Loucy (cell line): ENCODE measurements around the gene FSIP1.

Source experiments
- H2AFZ ChIP-seq: fragments of 200-600 bp; sonication (generic); 2 replicates; pipeline ENCODE4 v1.6.0; 2016; ENCODE audit warnings: antibody characterized with exemption, mild to moderate bottlenecking, low read length, moderate library complexity
- H3F3A ChIP-seq: fragments of 200-600 bp; 2 replicates; pipeline ENCODE4 v1.6.0; 2016; ENCODE audit warnings: antibody characterized with exemption, low read depth, mild to moderate bottlenecking
- H3K27me3 ChIP-seq: fragments of 200-600 bp; sonication (generic); 2 replicates; pipeline ENCODE4 v1.6.1; 2014; ENCODE audit warnings: low read length, mild to moderate bottlenecking; ENCODE audit not compliant: insufficient read depth, poor library complexity, severe bottlenecking
- H3K36me3 ChIP-seq: fragments of 200-600 bp; sonication (generic); 2 replicates; pipeline ENCODE4 v1.6.1; 2016; ENCODE audit warnings: low read length; ENCODE audit not compliant: insufficient read depth
- H3K4me1 ChIP-seq: fragments of 200-600 bp; sonication (generic); 2 replicates; pipeline ENCODE4 v1.5.1; 2014; ENCODE audit warnings: low read length, mild to moderate bottlenecking; ENCODE audit not compliant: insufficient read depth, poor library complexity, severe bottlenecking
- H3K4me2 ChIP-seq: fragments of 200-600 bp; sonication (generic); 2 replicates; pipeline ENCODE4 v1.6.0; 2014; ENCODE audit warnings: antibody characterized with exemption, low read length, low read depth, mild to moderate bottlenecking; ENCODE audit not compliant: poor library complexity, severe bottlenecking
- H3K4me3 ChIP-seq: fragments of 200-600 bp; sonication (generic); 2 replicates; pipeline ENCODE4 v1.5.1; 2014; ENCODE audit warnings: low read length, mild to moderate bottlenecking, mixed read lengths; ENCODE audit not compliant: poor library complexity, severe bottlenecking
- H3K79me2 ChIP-seq: fragments of 200-600 bp; sonication (generic); 2 replicates; pipeline ENCODE4 v1.6.1; 2014; ENCODE audit warnings: low read length; ENCODE audit not compliant: insufficient read depth
- H3K9ac ChIP-seq: fragments of 200-600 bp; sonication (generic); 2 replicates; pipeline ENCODE4 v1.6.0; 2014; ENCODE audit warnings: mild to moderate bottlenecking, low read depth, low read length, moderate library complexity; ENCODE audit not compliant: poor library complexity, severe bottlenecking
- H3K9me2 ChIP-seq: fragments of 200-600 bp; sonication (generic); replicated peaks from 2 replicates; pipeline ENCODE4 v1.6.1; 2016; ENCODE audit warnings: low read depth, low read length, mixed read lengths
- H3K9me3 ChIP-seq: fragments of 200-600 bp; sonication (generic); 2 replicates; pipeline ENCODE4 v1.6.1; 2014; ENCODE audit warnings: mild to moderate bottlenecking, antibody characterized with exemption, low read length, low read depth; ENCODE audit not compliant: insufficient read depth
- H4K20me1 ChIP-seq: fragments of 200-600 bp; sonication (generic); 2 replicates; pipeline ENCODE4 v1.6.0; 2014; ENCODE audit warnings: antibody characterized with exemption, low read length, mild to moderate bottlenecking; ENCODE audit not compliant: insufficient read depth, poor library complexity, severe bottlenecking
- EZH2phosphoT487 ChIP-seq: fragments of 200-600 bp; IDR thresholded peaks from 2 replicates; pipeline ENCODE4 v1.6.1; 2018; ENCODE audit warnings: antibody characterized with exemption, mild to moderate bottlenecking, moderate library complexity, borderline replicate concordance
- TF ChIP-seq, protein P1 (sequence below): fragments of 200-600 bp; sonication (generic); conservative IDR thresholded peaks from 2 replicates; pipeline ENCODE4 v1.5.1; 2014; ENCODE audit warnings: mild to moderate bottlenecking, antibody characterized with exemption, low read length

Gene FSIP1

DNA sequence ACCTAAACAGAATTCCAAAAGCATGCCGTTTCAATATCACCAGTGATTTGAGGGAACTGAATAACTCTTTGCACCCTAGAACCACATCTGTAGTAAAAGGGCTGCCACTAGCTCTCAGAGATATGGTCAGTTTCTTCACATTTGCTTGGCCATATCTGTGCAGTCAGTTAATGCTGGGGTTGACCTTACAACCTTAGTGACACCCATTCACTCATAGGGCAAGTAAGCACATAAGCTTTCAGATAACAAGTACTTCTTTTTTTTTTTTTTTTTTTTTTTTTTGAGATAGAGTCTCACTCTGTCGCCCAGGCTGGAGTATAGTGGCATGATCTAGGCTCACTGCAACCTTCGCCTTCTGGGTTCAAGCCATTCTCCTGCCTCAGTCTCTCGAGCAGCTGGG is 20.4 kb upstream of the FSIP1 start:
- no peaks in the 10 kb centered on the region for H3K4me1 ChIP-seq
- H3K4me2 ChIP-seq = no peak overlapping the region
- H3K9me2 ChIP-seq = no peaks in the 10 kb centered on the region
- H3K36me3 ChIP-seq = no peaks in the 10 kb centered on the region
- H2AFZ ChIP-seq = no peak overlapping the region
- H3K4me3 ChIP-seq = no peak overlapping the region
- no peaks in the 10 kb centered on the region for H3F3A ChIP-seq
- no peak for TF ChIP-seq EZH2phosphoT487
- TF ChIP-seq, protein P1, sequence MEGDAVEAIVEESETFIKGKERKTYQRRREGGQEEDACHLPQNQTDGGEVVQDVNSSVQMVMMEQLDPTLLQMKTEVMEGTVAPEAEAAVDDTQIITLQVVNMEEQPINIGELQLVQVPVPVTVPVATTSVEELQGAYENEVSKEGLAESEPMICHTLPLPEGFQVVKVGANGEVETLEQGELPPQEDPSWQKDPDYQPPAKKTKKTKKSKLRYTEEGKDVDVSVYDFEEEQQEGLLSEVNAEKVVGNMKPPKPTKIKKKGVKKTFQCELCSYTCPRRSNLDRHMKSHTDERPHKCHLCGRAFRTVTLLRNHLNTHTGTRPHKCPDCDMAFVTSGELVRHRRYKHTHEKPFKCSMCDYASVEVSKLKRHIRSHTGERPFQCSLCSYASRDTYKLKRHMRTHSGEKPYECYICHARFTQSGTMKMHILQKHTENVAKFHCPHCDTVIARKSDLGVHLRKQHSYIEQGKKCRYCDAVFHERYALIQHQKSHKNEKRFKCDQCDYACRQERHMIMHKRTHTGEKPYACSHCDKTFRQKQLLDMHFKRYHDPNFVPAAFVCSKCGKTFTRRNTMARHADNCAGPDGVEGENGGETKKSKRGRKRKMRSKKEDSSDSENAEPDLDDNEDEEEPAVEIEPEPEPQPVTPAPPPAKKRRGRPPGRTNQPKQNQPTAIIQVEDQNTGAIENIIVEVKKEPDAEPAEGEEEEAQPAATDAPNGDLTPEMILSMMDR = no peak
- no peak overlapping the region for H3K9ac ChIP-seq
- H4K20me1 ChIP-seq = no peaks in the 10 kb centered on the region
- H3K9me3 ChIP-seq = no peaks in the 10 kb centered on the region
- no peaks in the 10 kb centered on the region for H3K27me3 ChIP-seq
- H3K79me2 ChIP-seq = no peaks in the 10 kb centered on the region

DNA sequence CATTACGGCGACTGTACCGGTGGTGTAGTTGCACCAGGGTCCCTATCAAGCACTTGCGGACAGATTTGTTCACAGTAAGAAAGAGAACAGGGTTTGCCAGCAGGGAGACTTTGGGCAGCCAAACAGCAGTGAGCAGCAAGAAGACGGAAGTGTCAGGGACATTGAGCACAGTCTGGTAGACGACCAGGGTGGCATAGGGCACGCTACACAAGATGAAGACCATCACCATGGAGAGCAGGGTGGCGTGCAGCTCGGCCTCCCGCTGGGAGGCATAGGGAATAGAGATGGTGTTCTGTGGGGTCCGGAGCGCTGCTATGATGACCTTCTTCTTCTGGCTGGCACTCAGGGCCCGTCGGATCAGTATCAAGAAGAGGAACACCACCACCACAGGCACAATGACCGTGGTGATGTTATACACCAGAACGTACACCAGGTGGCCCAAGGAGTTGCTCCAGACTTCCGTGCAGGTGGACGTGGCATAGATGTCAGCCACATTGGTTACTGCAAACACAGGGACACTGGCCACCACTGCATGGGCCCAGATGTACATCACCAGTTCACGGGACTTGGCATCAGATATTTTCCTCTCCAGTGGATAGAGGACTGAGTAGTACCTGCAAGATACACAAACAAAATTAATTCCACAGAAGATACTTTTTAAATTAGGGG is 19.1 kb upstream of the FSIP1 start:
- H3K4me1 ChIP-seq = no peaks in the 10 kb centered on the region
- H3K9ac ChIP-seq = no peak overlapping the region
- no peak overlapping the region for H3K4me3 ChIP-seq
- no peaks in the 10 kb centered on the region for H3K79me2 ChIP-seq
- no peaks in the 10 kb centered on the region for H3F3A ChIP-seq
- H3K9me3 ChIP-seq = no peaks in the 10 kb centered on the region
- TF ChIP-seq, protein P1 = peak; percentile 62
- TF ChIP-seq EZH2phosphoT487 = no peak
- no peaks in the 10 kb centered on the region for H3K36me3 ChIP-seq
- H4K20me1 ChIP-seq = no peaks in the 10 kb centered on the region
- H2AFZ ChIP-seq = no peak overlapping the region
- no peaks in the 10 kb centered on the region for H3K27me3 ChIP-seq
- no peak overlapping the region for H3K4me2 ChIP-seq
- no peaks in the 10 kb centered on the region for H3K9me2 ChIP-seq

DNA sequence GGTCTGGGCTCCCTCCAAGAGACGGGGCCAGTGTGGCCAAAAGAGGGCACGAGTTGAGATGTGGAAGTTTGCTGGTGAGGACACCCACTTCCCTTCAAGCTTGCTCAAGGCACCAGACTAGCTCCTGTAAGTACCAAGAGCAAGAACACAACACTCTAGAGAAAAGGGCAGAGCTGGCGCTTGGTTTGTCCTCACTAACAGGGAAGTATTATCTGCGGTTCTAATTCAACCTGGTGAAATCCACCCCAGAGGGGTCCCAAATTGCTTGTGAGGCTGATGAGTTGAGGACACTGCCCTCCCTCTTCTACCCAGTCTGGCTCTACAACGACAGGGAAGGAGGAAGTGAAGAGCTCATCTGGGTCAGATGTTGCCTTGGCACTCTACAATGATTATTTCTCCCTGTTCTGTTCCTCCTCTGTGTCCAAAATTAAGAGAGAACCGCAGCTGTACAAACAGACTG is 16.9 kb upstream of the FSIP1 start:
- Histone ChIP-seq H4K20me1 (no peaks in the 10 kb centered on the region), H3K27me3 (no peaks in the 10 kb centered on the region), H3K9me2 (no peaks in the 10 kb centered on the region), H3K9ac (no peak overlapping the region), H3K9me3 (no peaks in the 10 kb centered on the region), H3K36me3 (no peaks in the 10 kb centered on the region), H3K4me1 (peaks cover 5% of the 10 kb centered on the region), H3K79me2 (no peaks in the 10 kb centered on the region), H3F3A (no peaks in the 10 kb centered on the region), H3K4me3 (no peak overlapping the region), H3K4me2 (no peak overlapping the region), H2AFZ (peak overlapping the region; percentile 27; the same call in 1 of the 2 replicates)
- no peak for TF ChIP-seq EZH2phosphoT487
- TF ChIP-seq, protein P1 = no peak
